Measurements from ENCODE around the gene ATP5IF1.

DNA sequence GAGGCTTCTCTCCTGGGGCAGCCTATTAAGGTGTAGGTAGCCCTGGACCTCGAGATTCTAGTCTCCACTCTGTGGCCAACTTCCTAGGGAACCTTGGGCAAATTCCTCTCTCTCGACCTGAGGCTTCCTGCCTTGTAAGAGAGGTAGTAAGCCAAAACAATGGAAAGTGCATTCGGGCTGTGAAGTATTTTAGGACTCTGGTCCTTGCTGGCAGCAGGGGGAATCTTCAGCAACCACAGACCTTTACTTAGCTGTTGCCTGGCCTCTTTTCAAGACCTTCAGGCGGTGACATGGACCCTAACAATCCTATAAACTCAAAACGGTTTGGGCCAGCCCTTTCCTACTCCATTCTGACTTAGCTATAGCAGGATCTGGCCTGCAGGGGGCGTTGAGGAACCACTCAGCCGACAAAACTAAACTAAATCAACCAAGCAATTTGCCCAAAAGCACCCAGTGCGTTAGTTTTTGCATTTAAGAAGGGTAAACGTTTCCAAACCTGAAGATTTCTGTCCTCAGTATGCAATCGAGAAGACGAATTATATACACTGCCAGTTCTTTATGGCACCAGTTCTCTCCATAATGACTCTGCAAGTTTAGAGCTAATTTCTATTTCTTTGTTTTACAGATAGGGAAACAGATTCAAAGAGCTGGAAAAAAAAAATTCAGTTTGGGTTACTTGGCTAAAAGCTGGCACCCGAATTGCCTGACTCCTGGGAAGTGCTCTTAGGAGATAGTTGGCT, 12.5 kb downstream of the ATP5IF1 start:
- TF ChIP-seq SUZ12 (IDR thresholded peaks at IDR 0.05; ENCODE audit: extremely low read depth, insufficient read depth, insufficient read length) (no peak), YY1 (IDR thresholded peaks at IDR 0.05; ENCODE audit: insufficient read depth, insufficient read length) (no peak), ZNF274 (IDR thresholded peaks at IDR 0.05; ENCODE audit: low read depth, low read length) (no peak)
